ENCODE results near the gene ACR.

ACR gene

GRCh38 chr22:50703726-50704509 is 34.1 kb upstream of the ACR start:
- DNase-seq = no peak

GRCh38 chr22:50704510-50705218 is 33.3 kb upstream of the ACR start:
- DNase-seq = no peak

- DNase-seq = no peak
Observed at GRCh38 chr22:50705219-50705691, 32.7 kb upstream of the ACR start.

GRCh38 chr22:50705851-50706351 is 32.1 kb upstream of the ACR start:
- DNase-seq = no peak

- no peak for DNase-seq
Observed at GRCh38 chr22:50706481-50707125, 31.4 kb upstream of the ACR start.

GRCh38 chr22:50708474-50708873 is 29.5 kb upstream of the ACR start:
- no peak for DNase-seq

- no peak for DNase-seq
Observed at GRCh38 chr22:50708996-50709395, 29.0 kb upstream of the ACR start.

- DNase-seq = no peak
Observed at GRCh38 chr22:50710221-50710620, 27.8 kb upstream of the ACR start.

GRCh38 chr22:50710886-50711285 is 27.1 kb upstream of the ACR start:
- DNase-seq = no peak

GRCh38 chr22:50711446-50712340 is 26.3 kb upstream of the ACR start:
- no peak for DNase-seq

GRCh38 chr22:50712341-50713007 is 25.5 kb upstream of the ACR start:
- DNase-seq = no peak

GRCh38 chr22:50713008-50713385 is 25.0 kb upstream of the ACR start:
- DNase-seq = no peak

GRCh38 chr22:50713571-50714056 is 24.4 kb upstream of the ACR start:
- no peak for DNase-seq

- no peak for DNase-seq
Observed at GRCh38 chr22:50714150-50714549, 23.9 kb upstream of the ACR start.

- no peak for DNase-seq
Observed at GRCh38 chr22:50714631-50715179, 23.3 kb upstream of the ACR start.

GRCh38 chr22:50715250-50715649 is 22.8 kb upstream of the ACR start:
- DNase-seq = no peak

- DNase-seq = no peak
Observed at GRCh38 chr22:50715776-50716175, 22.2 kb upstream of the ACR start.

GRCh38 chr22:50716290-50717024 is 21.5 kb upstream of the ACR start:
- DNase-seq = no peak

- no peak for DNase-seq
Observed at GRCh38 chr22:50717709-50718351, 20.2 kb upstream of the ACR start.

GRCh38 chr22:50718352-50718709 is 19.7 kb upstream of the ACR start:
- DNase-seq = no peak

Data from stimulated activated CD4-positive, alpha-beta T cell treated with anti-CD3 and anti-CD28 coated beads, Interleukin-4, amount 100 ng/mL, for 24 hours (primary cell).